GM12801 (cell line): ENCODE results near the gene DPPA5.

Source experiments
- TF ChIP-seq, protein P1 (sequence below): IDR thresholded peaks from one replicate; pipeline ENCODE4 v1.5.1; 2011; ENCODE audit warnings: control low read depth; ENCODE audit not compliant: insufficient read length; ENCODE audit errors: extremely low read depth

Gene DPPA5

GRCh38 chr6:73369563-73369962, 15.5 kb upstream of the DPPA5 start, which contains the start of gene OOEP:
OOEP (minus strand) TSS chr6:73369897; CDS start chr6:73369792, 105 bp downstream.
- TF ChIP-seq, protein P1, sequence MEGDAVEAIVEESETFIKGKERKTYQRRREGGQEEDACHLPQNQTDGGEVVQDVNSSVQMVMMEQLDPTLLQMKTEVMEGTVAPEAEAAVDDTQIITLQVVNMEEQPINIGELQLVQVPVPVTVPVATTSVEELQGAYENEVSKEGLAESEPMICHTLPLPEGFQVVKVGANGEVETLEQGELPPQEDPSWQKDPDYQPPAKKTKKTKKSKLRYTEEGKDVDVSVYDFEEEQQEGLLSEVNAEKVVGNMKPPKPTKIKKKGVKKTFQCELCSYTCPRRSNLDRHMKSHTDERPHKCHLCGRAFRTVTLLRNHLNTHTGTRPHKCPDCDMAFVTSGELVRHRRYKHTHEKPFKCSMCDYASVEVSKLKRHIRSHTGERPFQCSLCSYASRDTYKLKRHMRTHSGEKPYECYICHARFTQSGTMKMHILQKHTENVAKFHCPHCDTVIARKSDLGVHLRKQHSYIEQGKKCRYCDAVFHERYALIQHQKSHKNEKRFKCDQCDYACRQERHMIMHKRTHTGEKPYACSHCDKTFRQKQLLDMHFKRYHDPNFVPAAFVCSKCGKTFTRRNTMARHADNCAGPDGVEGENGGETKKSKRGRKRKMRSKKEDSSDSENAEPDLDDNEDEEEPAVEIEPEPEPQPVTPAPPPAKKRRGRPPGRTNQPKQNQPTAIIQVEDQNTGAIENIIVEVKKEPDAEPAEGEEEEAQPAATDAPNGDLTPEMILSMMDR = no peak

DNA sequence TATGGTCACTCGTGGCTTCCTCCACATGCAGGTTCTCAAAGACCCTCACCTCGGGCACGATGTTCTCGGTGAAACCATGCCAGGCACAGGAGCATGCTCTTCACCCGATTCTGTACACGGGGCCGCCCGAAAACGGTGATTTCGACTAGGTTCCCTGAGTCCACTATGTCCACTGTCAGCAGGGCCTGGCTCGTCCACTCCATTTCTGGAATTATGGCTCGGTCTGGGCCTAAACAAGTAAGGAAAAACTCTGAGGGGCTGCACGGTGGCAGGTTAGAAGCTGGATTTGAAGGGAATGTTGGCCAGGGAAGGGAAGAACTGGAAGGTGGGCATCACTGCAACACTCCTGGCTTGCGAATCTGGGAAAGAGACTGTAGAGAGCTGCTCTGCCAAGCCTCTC, 15.1 kb upstream of the DPPA5 start:
- TF ChIP-seq, protein P1 = no peak

DNA sequence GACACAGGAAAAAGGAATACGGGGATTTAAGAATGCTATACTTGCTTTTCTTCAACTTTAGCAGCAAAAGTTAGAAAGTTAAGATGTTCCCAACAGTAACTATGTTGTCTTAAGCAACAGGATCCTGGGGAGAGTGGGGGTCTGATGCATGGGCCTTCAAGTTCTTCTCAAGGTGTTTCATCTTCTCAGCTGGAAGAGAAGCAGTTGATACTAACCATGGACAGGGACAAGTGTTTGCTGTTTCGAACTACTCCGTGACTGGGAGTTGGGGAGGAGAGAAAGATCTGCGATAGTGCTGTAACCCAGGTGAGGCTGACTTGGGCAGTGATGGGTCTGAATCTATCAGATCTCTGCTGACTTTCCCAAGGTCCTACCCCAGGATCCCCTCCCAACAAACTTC, 14.6 kb upstream of the DPPA5 start:
- TF ChIP-seq, protein P1 = no peak

DNA sequence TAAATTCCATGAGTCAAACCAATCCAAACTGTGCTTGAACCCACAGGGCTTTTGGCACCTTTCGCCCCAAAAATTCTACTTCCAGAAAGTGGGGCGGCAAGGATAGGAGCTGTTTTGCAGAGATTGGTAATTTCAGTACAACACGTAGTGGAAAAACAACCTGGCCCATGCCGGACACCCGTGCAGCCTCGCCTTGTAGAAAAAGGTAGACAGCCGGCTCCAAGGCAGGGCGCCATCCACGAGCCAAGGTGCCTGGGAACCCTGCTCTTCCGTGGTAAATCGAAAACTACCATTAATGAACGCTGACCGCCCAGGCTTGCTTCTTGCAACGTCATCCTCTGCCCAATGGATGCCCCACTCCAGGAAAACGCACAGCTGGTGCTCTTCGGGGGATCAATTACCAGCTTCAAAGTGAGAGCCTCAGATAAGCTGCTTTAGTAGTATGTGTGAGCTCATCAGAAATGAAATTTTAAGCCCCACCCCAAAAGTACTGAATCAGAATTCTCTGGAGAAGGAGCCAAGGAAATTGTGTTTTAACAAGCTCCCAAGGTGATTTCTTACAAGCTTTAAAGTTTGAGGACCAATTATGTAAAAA, 13.8 kb upstream of the DPPA5 start:
- TF ChIP-seq, protein P1 = no peak

DNA sequence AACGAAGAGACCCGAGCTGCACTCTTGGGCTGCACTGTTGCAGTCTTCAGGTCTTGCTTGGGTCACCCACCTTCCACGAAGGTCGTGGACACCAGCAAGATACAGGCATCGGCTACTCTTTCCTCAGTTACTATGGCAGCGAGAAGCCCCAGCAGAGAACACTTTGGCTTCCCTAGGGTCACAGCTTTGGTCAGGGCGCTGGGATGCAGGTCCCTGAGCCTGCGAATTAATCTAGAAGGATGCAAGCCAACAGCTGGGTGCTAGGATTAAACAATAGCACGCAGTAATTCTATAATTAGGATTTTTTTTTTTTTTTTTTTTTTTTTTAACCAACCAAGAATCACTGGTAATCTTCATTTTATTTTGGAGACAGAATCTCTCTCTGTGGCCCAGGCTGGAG, 10.5 kb upstream of the DPPA5 start:
- TF ChIP-seq, protein P1 = no peak

DNA sequence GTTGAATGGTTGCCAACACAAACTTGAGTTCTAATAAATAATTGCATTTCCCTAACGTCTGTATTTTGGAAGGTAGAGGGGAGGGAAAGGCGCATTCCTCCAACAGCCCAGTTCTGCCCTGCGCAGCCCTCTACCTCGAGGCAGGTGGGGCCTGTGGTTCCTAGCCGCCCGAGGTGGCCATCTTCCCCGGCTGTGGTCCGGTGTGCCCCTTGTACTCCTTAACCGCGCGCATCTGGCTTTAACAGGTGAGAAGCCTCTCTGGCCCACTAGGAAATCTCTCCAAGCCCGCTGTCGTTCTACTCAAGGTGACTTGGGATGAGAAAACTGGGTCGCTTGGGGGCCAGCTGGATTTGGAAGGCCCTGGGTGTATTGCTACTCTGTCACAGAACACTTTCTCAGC, 10.0 kb upstream of the DPPA5 start:
- TF ChIP-seq, protein P1 = no peak

GRCh38 chr6:73363537-73363875, 9.4 kb upstream of the DPPA5 start:
- TF ChIP-seq, protein P1 = no peak
